K562 (cell line): ENCODE measurements around the gene CHMP5. TPM values are rescaled to one million over a fixed set of nuclear protein-coding genes. Genes with fewer than 3 reads are reported as not detected.

Experiments used
- CBX1 ChIP-seq: sonication (generic); IDR thresholded peaks from 2 replicates; pipeline ENCODE4 v1.6.1; 2016; ENCODE audit warnings: antibody characterized with exemption, low read depth, mild to moderate bottlenecking
- CBX3 ChIP-seq, 2 experiments: IDR thresholded peaks; 1 replicate in 1 of 2; 2 replicates in 1 of 2; pipeline ENCODE4 v1.6.1; 2012; ENCODE audit warnings: inconsistent platforms in 2 of 2, low read length in 2 of 2, borderline replicate concordance in 1 of 2, control low read depth in 1 of 2
- CHD1 ChIP-seq: fragments of 200-600 bp; sonication (generic); IDR thresholded peaks from one replicate; pipeline ENCODE4 v1.6.1; 2012; ENCODE audit warnings: mild to moderate bottlenecking, moderate library complexity, low read length, inconsistent platforms
- HDAC8 ChIP-seq: fragments of 450-650 bp; IDR thresholded peaks from 2 replicates; pipeline ENCODE4 v1.6.1; 2016; ENCODE audit warnings: mild to moderate bottlenecking, missing genetic modification characterization, moderate library complexity, missing compliant biosample characterization
- HMBOX1 ChIP-seq: sonication (generic); IDR thresholded peaks from 2 replicates; pipeline ENCODE4 v1.6.1; 2016
- ILF3 ChIP-seq: fragments of 450-650 bp; IDR thresholded peaks from 2 replicates; pipeline ENCODE4 v1.6.1; 2018; ENCODE audit warnings: antibody characterized with exemption, mild to moderate bottlenecking, moderate library complexity, borderline replicate concordance
- NCOR1 ChIP-seq: fragments of 450-650 bp; IDR thresholded peaks from 2 replicates; pipeline ENCODE4 v1.6.1; 2016; ENCODE audit warnings: mild to moderate bottlenecking, moderate library complexity
- POLR2H ChIP-seq: IDR thresholded peaks from 2 replicates; pipeline ENCODE4 v1.6.1; 2016; ENCODE audit warnings: missing genetic modification characterization, low read depth, mild to moderate bottlenecking, control low read depth, missing compliant biosample characterization, moderate library complexity
- SP1 ChIP-seq: sonication (generic); formaldehyde crosslinking; IDR thresholded peaks from 2 replicates; pipeline ENCODE4 v1.8.1; 2022; ENCODE audit warnings: mild to moderate bottlenecking, missing genetic modification reagents
- TAF1 ChIP-seq: IDR thresholded peaks from 2 replicates; pipeline ENCODE4 v1.6.1; 2011; ENCODE audit warnings: mild to moderate bottlenecking, low read length, moderate library complexity; ENCODE audit not compliant: insufficient read depth, control insufficient read depth, severe bottlenecking; ENCODE audit errors: extremely low read depth
- TAF7 ChIP-seq: fragments of 450-650 bp; IDR thresholded peaks from 2 replicates; pipeline ENCODE4 v1.6.1; 2016; ENCODE audit warnings: missing genetic modification characterization, missing compliant biosample characterization
- ZNF316 ChIP-seq: fragments of 450-650 bp; IDR thresholded peaks from 2 replicates; pipeline ENCODE4 v1.6.1; 2016
- polyA plus RNA-seq, 8 experiments: library from polyadenylated mRNA; depleted of rRNA in 4 of 8; stranded (reverse) in 5 of 8; unstranded in 3 of 8; fragments of >200 nt; fragmentation: Nextera tagmentation in 2 of 8; fragmentation: Illumina TruSeq in 1 of 8; extraction: Ambion mirVana in 2 of 8; extraction: Trizol in 1 of 8; gene quantifications; 2 replicates each; pipeline versions ENCODE4 v1.2.1 to v1.2.3, GENCODE V29; 2011 to 2014; ENCODE audit warnings: inconsistent platforms in 1 of 8, missing spikeins in 1 of 8
- total RNA-seq, 7 experiments: library from RNA; depleted of rRNA in 6 of 7; stranded (reverse); fragments of >200 nt in 6 of 7; fragmentation: Illumina TruSeq in 2 of 7; extraction: Trizol in 2 of 7; gene quantifications; 2 replicates each; pipeline versions ENCODE4 v1.2.1 to v1.2.3, GENCODE V29; 2011 to 2021; ENCODE audit warnings: low replicate concordance in 1 of 7
- TF ChIP-seq, protein P1 (sequence below), 2 experiments: fragments of 450-650 bp; IDR thresholded peaks; 2 replicates each; pipeline ENCODE4 v1.6.1; 2016; ENCODE audit warnings: mild to moderate bottlenecking in 2 of 2, borderline replicate concordance in 1 of 2, low read depth in 1 of 2, moderate library complexity in 1 of 2
- TF ChIP-seq, protein P2 (sequence below): fragments of 150-350 bp; IDR thresholded peaks from 2 replicates; pipeline ENCODE4 v1.6.1; 2014; ENCODE audit warnings: low read depth, mild to moderate bottlenecking, low read length, borderline replicate concordance

Gene CHMP5
- total and polyA plus RNA-seq, 9 of the 15 experiments (the other 6 are each of a cell fraction or from before 2014, with no cell fraction given): 36.0 to 105 (median 54.9) TPM

DNA sequence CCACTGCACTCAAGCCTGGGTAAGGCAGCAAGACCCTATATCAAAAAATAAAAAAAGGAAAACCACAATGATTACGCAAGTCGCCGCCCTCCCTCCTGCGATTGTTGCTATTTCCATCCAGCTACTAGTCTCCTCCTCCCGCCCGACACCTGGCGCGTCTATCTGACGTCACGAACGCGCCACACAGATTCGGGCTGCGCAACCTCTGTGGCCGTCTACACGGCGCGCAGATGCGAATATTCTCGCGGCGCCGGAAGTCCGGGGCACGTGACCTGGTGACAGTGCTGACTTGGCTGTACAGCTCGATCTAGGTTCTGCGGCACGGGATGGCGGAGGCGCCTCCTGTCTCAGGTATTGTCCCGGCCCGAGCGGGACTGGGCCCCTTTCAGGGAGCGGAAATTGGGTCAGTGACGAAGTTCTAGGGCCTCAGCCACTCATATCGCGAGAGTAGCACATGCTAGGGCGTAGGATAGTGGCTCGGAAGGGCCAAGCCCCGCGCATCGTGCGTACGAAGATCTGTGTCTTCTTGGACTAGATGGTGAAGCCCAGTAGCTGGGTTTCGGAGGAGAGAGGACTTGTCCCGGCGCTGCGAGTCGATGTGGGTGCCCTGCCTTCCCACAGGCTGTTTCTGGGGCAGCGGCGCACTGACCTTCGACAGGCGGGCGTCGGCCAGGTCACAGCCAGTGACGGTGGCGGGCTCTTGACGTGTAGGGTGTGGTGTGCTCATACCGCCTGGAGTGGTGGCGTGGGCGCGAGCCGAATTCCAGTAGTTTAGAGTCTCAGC, 25.6 kb downstream of the CHMP5 start, which contains the start of gene NFX1 (continued):
- TF ChIP-seq, protein P1, sequence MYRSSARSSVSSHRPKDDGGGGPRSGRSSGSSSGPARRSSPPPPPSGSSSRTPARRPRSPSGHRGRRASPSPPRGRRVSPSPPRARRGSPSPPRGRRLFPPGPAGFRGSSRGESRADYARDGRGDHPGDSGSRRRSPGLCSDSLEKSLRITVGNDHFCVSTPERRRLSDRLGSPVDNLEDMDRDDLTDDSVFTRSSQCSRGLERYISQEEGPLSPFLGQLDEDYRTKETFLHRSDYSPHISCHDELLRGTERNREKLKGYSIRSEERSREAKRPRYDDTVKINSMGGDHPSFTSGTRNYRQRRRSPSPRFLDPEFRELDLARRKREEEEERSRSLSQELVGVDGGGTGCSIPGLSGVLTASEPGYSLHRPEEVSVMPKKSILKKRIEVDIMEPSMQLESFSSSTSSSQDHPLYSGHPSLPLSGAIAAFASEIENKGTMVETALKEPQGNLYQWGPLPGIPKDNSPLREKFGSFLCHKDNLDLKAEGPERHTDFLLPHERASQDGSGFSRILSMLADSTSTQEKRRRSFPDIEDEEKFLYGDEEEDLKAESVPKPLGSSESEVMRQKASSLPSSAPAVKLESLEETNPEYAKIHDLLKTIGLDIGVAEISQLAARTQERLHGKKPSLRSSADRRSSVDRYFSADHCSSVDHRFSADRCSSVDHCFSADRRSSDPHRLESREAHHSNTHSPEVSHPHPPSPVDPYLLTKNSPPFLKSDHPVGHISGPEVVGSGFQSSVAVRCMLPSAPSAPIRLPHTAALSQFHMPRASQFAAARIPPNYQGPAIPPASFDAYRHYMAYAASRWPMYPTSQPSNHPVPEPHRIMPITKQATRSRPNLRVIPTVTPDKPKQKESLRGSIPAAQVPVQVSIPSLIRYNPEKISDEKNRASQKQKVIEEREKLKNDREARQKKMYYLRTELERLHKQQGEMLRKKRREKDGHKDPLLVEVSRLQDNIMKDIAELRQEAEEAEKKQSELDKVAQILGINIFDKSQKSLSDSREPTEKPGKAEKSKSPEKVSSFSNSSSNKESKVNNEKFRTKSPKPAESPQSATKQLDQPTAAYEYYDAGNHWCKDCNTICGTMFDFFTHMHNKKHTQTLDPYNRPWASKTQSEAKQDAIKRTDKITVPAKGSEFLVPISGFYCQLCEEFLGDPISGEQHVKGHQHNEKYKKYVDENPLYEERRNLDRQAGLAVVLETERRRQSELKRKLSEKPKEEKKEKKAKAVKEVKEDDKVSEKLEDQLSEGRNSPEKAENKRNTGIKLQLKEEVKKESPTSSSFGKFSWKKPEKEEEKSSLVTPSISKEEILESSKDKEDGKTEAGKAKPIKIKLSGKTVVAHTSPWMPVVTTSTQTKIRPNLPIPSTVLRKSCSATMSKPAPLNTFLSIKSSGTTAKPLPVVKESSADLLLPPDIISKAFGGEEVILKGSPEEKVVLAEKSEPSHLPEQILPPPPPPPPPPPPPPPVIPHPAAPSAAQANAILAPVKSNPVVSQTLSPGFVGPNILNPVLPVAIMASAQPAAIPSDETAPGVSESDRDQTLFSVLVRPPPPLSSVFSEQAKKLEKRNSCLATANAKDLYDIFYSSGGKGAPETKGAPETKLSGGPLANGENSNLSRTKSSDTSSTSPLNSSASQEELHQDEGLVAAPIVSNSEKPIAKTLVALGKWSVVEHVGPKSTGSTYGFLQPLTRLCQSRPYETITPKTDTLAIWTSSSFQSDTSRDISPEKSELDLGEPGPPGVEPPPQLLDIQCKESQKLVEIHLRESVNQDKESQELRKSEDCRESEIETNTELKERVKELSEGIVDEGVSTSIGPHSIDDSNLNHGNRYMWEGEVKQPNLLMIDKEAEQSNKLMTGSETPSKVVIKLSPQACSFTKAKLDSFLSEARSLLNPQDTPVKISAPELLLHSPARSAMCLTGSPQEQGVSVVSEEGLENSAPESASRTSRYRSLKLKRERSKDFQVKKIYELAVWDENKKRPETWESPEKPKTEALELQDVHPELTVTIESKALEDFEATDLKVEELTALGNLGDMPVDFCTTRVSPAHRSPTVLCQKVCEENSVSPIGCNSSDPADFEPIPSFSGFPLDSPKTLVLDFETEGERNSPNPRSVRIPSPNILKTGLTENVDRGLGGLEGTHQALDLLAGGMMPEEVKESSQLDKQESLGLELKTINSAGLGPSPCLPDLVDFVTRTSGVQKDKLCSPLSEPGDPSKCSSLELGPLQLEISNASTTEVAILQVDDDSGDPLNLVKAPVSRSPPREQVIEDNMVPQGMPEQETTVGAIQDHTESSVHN (IDR thresholded peaks at IDR 0.05; ENCODE audit: borderline replicate concordance in 1 of 2, low read depth in 1 of 2): 0 out of 4 replicates have a peak, but pooled peaks of 1 of the 2 experiments have one; percentile 21
- TF ChIP-seq, protein P2, sequence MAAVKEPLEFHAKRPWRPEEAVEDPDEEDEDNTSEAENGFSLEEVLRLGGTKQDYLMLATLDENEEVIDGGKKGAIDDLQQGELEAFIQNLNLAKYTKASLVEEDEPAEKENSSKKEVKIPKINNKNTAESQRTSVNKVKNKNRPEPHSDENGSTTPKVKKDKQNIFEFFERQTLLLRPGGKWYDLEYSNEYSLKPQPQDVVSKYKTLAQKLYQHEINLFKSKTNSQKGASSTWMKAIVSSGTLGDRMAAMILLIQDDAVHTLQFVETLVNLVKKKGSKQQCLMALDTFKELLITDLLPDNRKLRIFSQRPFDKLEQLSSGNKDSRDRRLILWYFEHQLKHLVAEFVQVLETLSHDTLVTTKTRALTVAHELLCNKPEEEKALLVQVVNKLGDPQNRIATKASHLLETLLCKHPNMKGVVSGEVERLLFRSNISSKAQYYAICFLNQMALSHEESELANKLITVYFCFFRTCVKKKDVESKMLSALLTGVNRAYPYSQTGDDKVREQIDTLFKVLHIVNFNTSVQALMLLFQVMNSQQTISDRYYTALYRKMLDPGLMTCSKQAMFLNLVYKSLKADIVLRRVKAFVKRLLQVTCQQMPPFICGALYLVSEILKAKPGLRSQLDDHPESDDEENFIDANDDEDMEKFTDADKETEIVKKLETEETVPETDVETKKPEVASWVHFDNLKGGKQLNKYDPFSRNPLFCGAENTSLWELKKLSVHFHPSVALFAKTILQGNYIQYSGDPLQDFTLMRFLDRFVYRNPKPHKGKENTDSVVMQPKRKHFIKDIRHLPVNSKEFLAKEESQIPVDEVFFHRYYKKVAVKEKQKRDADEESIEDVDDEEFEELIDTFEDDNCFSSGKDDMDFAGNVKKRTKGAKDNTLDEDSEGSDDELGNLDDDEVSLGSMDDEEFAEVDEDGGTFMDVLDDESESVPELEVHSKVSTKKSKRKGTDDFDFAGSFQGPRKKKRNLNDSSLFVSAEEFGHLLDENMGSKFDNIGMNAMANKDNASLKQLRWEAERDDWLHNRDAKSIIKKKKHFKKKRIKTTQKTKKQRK: no peak
- TF ChIP-seq ILF3: no peak
- 0 out of 3 replicates have a peak, but pooled peaks of 1 of the 2 experiments have one; percentile 45 for TF ChIP-seq CBX3 (IDR thresholded peaks at IDR 0.05; ENCODE audit: borderline replicate concordance in 1 of 2, low read length in 2 of 2)
- TF ChIP-seq CBX1: 0 out of 2 replicates have a peak, but pooled peaks have one; percentile 29
- peak; percentile 62 for TF ChIP-seq TAF1
- 0 out of 2 replicates have a peak, but pooled peaks have one; percentile 24 for TF ChIP-seq HDAC8
- peak; percentile 84 for TF ChIP-seq SP1
- TF ChIP-seq HMBOX1: peak; percentile 35; the same call in 1 of the 2 replicates
- peak; percentile 14 for TF ChIP-seq NCOR1
- TF ChIP-seq ZNF316: peak; percentile 17; the same call in 1 of the 2 replicates
- peak; percentile 82 for TF ChIP-seq POLR2H
- no peak for TF ChIP-seq TAF7 (tag)
- peak; percentile 78 for TF ChIP-seq CHD1
